Panc1 (cell line): Measurements from ENCODE around the gene NAGLU. TPM values are rescaled to one million over a fixed set of nuclear protein-coding genes. Genes with fewer than 3 reads are reported as not detected.
"Not testable (repeated sequence)": the region's sequence is repeated elsewhere in the genome, so short reads cannot be mapped to it uniquely, and the experiment has no call there.

Source experiments
- ATAC-seq: fragments of 200-7000 bp; cut with Tn5 transposase; 2 replicates; pipeline ENCODE4 v1.9.1; 2020; ENCODE audit warnings: mild to moderate bottlenecking, moderate library complexity
- BruUV-seq: library from RNA; stranded (reverse); fragments of 400-500 nt; replicated peaks from 2 replicates; lab custom pipeline; 2021; lab: Mats Ljungman, UMichigan
- CTCF ChIA-PET: fragments of 300-600 bp; sonication (Branson Sonifier 250); formaldehyde crosslinking; loops from one replicate; lab custom pipeline; 2022; ENCODE audit warnings: antibody characterized with exemption; lab: Charles Lee
- POLR2A ChIA-PET: fragments of 300-600 bp; sonication (Branson Sonifier 250); formaldehyde crosslinking; loops from one replicate; lab custom pipeline; 2022; ENCODE audit warnings: antibody characterized with exemption; lab: Charles Lee
- DNase-seq: peaks from one replicate; pipeline ENCODE4 v3.0.0-alpha.2; 2010; ENCODE audit warnings: low read depth, low spot score
- H3K27ac ChIP-seq: 2 replicates; pipeline ENCODE4 v1.5.1; 2011; ENCODE audit warnings: mild to moderate bottlenecking, low read length, inconsistent platforms
- H3K27me3 ChIP-seq: fragments of 200-500 bp; sonication (Bioruptor generic); 2 replicates; pipeline ENCODE4 v1.6.0; 2014; ENCODE audit warnings: low read length, inconsistent platforms; ENCODE audit not compliant: control insufficient read depth, insufficient read depth
- H3K36me3 ChIP-seq: fragments of 200-500 bp; sonication (Bioruptor generic); 2 replicates; pipeline ENCODE4 v1.5.1; 2014; ENCODE audit warnings: inconsistent platforms, mild to moderate bottlenecking, low read length, moderate library complexity; ENCODE audit not compliant: control insufficient read depth, insufficient read depth
- H3K4me1 ChIP-seq: 2 replicates; pipeline ENCODE4 v1.5.1; 2011; ENCODE audit warnings: inconsistent platforms, mild to moderate bottlenecking, low read length, moderate library complexity; ENCODE audit not compliant: control insufficient read depth, insufficient read depth
- H3K4me3 ChIP-seq, 2 experiments: 2 replicates each; pipeline ENCODE4 v1.5.1; 2011 to 2012; ENCODE audit warnings: low read depth in 2 of 2, low read length in 2 of 2, mild to moderate bottlenecking in 2 of 2, inconsistent platforms in 1 of 2, moderate library complexity in 1 of 2
- H3K9me3 ChIP-seq: fragments of 200-500 bp; sonication (Bioruptor generic); 2 replicates; pipeline ENCODE4 v1.5.1; 2014; ENCODE audit warnings: low read depth, mild to moderate bottlenecking, inconsistent platforms, low read length, moderate library complexity; ENCODE audit not compliant: control insufficient read depth, insufficient read depth
- POLR2AphosphoS5 ChIP-seq: IDR thresholded peaks from 2 replicates; pipeline ENCODE4 v1.6.1; 2012; ENCODE audit warnings: mild to moderate bottlenecking, low read depth, low read length, moderate library complexity
- SIN3A ChIP-seq: IDR thresholded peaks from 2 replicates; pipeline ENCODE4 v1.6.1; 2012; ENCODE audit warnings: low read depth, mild to moderate bottlenecking, low read length, moderate library complexity, borderline replicate concordance; ENCODE audit not compliant: insufficient read depth
- TCF7L2 ChIP-seq: IDR thresholded peaks from 2 replicates; pipeline ENCODE4 v1.6.1; 2011; ENCODE audit warnings: mild to moderate bottlenecking, low read depth, low read length, inconsistent platforms
- in situ Hi-C: cut with HindIII; loops from 2 replicates; pipeline ENCODE4 v1.10.0; 2016; ENCODE audit warnings: low sequenced_read_pairs, low pct_unique_long_range_greater_than_20kb
- intact Hi-C: fragments of 100-400 bp; cut with micrococcal nuclease; formaldehyde crosslinking; loops from one replicate; pipeline ENCODE4 v1.10.0; 2022; ENCODE audit not compliant: unreplicated experiment
- total RNA-seq: library from RNA; stranded (reverse); gene quantifications from one replicate; pipeline ENCODE4 v1.2.1, GENCODE V29; 2021; ENCODE audit not compliant: unreplicated experiment
- TF ChIP-seq, protein P1 (sequence below), 2 experiments: IDR thresholded peaks; 2 replicates each; pipeline ENCODE4 v1.6.1; 2011 to 2012; ENCODE audit warnings: low read depth in 2 of 2, control low read depth in 1 of 2, low read length in 1 of 2, mild to moderate bottlenecking in 1 of 2, moderate library complexity in 1 of 2; ENCODE audit not compliant: insufficient read depth in 1 of 2
- TF ChIP-seq, protein P2 (sequence below): fragments of 450-650 bp; IDR thresholded peaks from 2 replicates; pipeline ENCODE4 v1.5.1; 2017; ENCODE audit warnings: mild to moderate bottlenecking

NAGLU gene
- total RNA-seq, 1 experiment from 2014 or later: 33.5 TPM

DNA sequence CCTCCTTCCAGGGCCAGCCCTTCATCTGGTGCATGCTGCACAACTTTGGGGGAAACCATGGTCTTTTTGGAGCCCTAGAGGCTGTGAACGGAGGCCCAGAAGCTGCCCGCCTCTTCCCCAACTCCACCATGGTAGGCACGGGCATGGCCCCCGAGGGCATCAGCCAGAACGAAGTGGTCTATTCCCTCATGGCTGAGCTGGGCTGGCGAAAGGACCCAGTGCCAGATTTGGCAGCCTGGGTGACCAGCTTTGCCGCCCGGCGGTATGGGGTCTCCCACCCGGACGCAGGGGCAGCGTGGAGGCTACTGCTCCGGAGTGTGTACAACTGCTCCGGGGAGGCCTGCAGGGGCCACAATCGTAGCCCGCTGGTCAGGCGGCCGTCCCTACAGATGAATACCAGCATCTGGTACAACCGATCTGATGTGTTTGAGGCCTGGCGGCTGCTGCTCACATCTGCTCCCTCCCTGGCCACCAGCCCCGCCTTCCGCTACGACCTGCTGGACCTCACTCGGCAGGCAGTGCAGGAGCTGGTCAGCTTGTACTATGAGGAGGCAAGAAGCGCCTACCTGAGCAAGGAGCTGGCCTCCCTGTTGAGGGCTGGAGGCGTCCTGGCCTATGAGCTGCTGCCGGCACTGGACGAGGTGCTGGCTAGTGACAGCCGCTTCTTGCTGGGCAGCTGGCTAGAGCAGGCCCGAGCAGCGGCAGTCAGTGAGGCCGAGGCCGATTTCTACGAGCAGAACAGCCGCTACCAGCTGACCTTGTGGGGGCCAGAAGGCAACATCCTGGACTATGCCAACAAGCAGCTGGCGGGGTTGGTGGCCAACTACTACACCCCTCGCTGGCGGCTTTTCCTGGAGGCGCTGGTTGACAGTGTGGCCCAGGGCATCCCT, 7.4 kb downstream of the NAGLU start:
- DNase-seq: no peak
- intact Hi-C loops: no loop called here
- no TSS peak for BruUV-seq
- TF ChIP-seq SIN3A (no peak), POLR2AphosphoS5 (no peak), TCF7L2 (no peak)
- TF ChIP-seq, protein P1, sequence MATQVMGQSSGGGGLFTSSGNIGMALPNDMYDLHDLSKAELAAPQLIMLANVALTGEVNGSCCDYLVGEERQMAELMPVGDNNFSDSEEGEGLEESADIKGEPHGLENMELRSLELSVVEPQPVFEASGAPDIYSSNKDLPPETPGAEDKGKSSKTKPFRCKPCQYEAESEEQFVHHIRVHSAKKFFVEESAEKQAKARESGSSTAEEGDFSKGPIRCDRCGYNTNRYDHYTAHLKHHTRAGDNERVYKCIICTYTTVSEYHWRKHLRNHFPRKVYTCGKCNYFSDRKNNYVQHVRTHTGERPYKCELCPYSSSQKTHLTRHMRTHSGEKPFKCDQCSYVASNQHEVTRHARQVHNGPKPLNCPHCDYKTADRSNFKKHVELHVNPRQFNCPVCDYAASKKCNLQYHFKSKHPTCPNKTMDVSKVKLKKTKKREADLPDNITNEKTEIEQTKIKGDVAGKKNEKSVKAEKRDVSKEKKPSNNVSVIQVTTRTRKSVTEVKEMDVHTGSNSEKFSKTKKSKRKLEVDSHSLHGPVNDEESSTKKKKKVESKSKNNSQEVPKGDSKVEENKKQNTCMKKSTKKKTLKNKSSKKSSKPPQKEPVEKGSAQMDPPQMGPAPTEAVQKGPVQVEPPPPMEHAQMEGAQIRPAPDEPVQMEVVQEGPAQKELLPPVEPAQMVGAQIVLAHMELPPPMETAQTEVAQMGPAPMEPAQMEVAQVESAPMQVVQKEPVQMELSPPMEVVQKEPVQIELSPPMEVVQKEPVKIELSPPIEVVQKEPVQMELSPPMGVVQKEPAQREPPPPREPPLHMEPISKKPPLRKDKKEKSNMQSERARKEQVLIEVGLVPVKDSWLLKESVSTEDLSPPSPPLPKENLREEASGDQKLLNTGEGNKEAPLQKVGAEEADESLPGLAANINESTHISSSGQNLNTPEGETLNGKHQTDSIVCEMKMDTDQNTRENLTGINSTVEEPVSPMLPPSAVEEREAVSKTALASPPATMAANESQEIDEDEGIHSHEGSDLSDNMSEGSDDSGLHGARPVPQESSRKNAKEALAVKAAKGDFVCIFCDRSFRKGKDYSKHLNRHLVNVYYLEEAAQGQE (IDR thresholded peaks at IDR 0.05; ENCODE audit: insufficient read depth in 1 of 2, low read depth in 2 of 2, low read length in 1 of 2): no peak
- in situ Hi-C loops: no loop called here
- no peak for ATAC-seq
- Histone ChIP-seq H3K27me3 (no peaks in the 10 kb centered on the region), H3K36me3 (no peaks in the 10 kb centered on the region), H3K4me1 (peaks cover 7% of the 10 kb centered on the region), H3K27ac (no peak overlapping the region), H3K9me3 (no peaks in the 10 kb centered on the region), H3K4me3 (no peak overlapping the region)
- CTCF ChIA-PET: no interaction called here
- POLR2A ChIA-PET: no interaction called here

DNA sequence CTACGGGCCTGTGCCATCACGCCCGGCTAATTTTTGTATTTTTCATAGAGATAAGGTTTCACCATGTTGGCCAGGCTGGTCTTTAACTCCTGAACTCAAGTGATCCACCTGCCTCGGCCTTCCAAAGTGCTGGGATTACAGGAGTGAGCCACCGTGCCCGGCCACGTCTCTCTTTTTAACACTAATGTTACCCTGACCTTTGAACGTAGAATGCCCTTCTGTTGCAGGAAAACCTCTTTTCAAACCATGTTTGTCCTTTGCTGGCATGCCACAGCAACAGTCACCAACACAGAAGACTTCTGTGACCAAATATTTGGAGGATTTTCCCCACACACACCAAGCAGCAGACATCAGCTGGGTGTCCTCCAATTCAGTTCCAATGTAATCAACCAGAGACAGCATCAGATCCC, 8.8 kb downstream of the NAGLU start:
- no TSS peak for BruUV-seq
- in situ Hi-C loops: no loop called here
- no peaks in the 10 kb centered on the region for H3K27me3 ChIP-seq
- H3K4me1 ChIP-seq: peaks cover 13% of the 10 kb centered on the region
- H3K36me3 ChIP-seq: no peaks in the 10 kb centered on the region
- no peaks in the 10 kb centered on the region for H3K9me3 ChIP-seq
- TF ChIP-seq TCF7L2 (no peak), SIN3A (no peak), POLR2AphosphoS5 (no peak)
- TF ChIP-seq, protein P2, sequence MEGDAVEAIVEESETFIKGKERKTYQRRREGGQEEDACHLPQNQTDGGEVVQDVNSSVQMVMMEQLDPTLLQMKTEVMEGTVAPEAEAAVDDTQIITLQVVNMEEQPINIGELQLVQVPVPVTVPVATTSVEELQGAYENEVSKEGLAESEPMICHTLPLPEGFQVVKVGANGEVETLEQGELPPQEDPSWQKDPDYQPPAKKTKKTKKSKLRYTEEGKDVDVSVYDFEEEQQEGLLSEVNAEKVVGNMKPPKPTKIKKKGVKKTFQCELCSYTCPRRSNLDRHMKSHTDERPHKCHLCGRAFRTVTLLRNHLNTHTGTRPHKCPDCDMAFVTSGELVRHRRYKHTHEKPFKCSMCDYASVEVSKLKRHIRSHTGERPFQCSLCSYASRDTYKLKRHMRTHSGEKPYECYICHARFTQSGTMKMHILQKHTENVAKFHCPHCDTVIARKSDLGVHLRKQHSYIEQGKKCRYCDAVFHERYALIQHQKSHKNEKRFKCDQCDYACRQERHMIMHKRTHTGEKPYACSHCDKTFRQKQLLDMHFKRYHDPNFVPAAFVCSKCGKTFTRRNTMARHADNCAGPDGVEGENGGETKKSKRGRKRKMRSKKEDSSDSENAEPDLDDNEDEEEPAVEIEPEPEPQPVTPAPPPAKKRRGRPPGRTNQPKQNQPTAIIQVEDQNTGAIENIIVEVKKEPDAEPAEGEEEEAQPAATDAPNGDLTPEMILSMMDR: no peak
- TF ChIP-seq, protein P1 (IDR thresholded peaks at IDR 0.05; ENCODE audit: insufficient read depth in 1 of 2, low read depth in 2 of 2, low read length in 1 of 2): no peak
- H3K27ac ChIP-seq: no peak overlapping the region
- ChIA-PET POLR2A (no interaction called here), CTCF (no interaction called here)
- no peak for ATAC-seq
- intact Hi-C loops: no loop called here
- no peak overlapping the region for H3K4me3 ChIP-seq
- no peak for DNase-seq

DNA sequence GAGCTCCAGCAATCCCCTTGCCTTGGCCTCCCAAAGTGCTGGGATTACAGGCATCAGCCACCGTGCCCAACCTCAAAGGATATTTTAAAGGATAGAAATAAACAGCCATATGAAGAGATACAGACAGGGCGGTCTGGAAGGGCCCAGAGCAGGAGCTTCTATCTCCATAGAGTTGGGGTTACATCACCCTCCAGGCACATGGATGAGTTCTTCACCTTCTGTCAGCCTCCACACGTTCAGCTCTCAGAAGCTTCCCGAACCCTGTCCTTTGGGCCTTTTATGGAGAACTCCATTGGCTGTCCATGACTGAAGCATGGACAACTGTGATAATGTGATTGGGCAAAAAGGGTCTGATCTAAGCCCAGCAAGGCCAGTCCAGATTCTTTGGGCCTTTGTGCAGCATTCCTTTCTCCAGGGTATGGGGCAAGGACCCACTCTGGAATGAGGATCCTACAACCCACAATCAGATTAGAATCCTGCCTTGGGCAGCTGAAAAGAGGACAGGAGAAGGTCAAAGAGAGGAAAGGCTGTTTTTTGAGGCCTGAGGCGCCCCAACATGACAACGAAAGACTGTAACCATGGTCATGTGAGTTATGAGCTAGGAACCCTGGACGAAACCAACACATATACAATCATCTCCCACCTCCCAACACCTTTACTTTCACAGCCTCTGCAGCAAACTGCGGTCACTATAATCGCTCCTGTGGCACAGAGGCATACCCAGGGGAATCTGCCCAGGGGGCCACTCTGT, 9.9 kb downstream of the NAGLU start:
- DNase-seq, POLR2A ChIA-PET, H3K27ac ChIP-seq, BruUV-seq, H3K9me3 ChIP-seq, H3K27me3 ChIP-seq, H3K4me1 ChIP-seq, CTCF ChIA-PET, H3K4me3 ChIP-seq, ATAC-seq, H3K36me3 ChIP-seq, intact Hi-C loops, in situ Hi-C loops: not testable (repeated sequence)
